NCI-H524 (cell line): Measurements from ENCODE around the gene PUM1.
"Not testable (repeated sequence)": the region's sequence is repeated elsewhere in the genome, so short reads cannot be mapped to it uniquely, and the experiment has no call there.

Experiments
- DNase-seq, 2 experiments: peaks; one replicate each; lab custom pipeline; 2025; lab: John Stamatoyannopoulos, UW

The PUM1 gene

GRCh38 chr1:30991862-30992606, 73.5 kb downstream of the PUM1 start:
- DNase-seq, result no peak

GRCh38 chr1:30990591-30990990, 74.9 kb downstream of the PUM1 start:
- DNase-seq, result no peak

- no peak for DNase-seq
Observed at GRCh38 chr1:30988045-30988444, 77.5 kb downstream of the PUM1 start.

- DNase-seq, result no peak
Observed at GRCh38 chr1:30986755-30987154, 78.8 kb downstream of the PUM1 start.

GRCh38 chr1:30984991-30985503, 80.5 kb downstream of the PUM1 start:
- DNase-seq, result no peak

- DNase-seq, result no peak
Observed at GRCh38 chr1:30984165-30984889, 81.2 kb downstream of the PUM1 start.

- DNase-seq, result no peak
Observed at GRCh38 chr1:30982937-30983336, 82.6 kb downstream of the PUM1 start.

GRCh38 chr1:30982431-30982830, 83.1 kb downstream of the PUM1 start:
- no peak for DNase-seq

GRCh38 chr1:30981172-30981571, 84.3 kb downstream of the PUM1 start:
- DNase-seq, result peak in 1 of 2 experiments; percentile 25

- DNase-seq, result no peak
Observed at GRCh38 chr1:30977511-30977910, 88.0 kb downstream of the PUM1 start.

GRCh38 chr1:30977105-30977504, 88.4 kb downstream of the PUM1 start:
- peak in 1 of 2 experiments; percentile 11 for DNase-seq

GRCh38 chr1:30976143-30976542, 89.4 kb downstream of the PUM1 start:
- DNase-seq, result no peak

- DNase-seq, result no peak
Observed at GRCh38 chr1:30975217-30975616, 90.3 kb downstream of the PUM1 start.

- peak in 1 of 2 experiments; percentile 15 for DNase-seq
Observed at GRCh38 chr1:30974536-30974935, 91.0 kb downstream of the PUM1 start.

- not testable (repeated sequence) for DNase-seq
Observed at GRCh38 chr1:30972349-30972748, 93.2 kb downstream of the PUM1 start.

GRCh38 chr1:30971496-30971895, 94.0 kb downstream of the PUM1 start:
- DNase-seq, result no peak

GRCh38 chr1:30969903-30970302, 95.6 kb downstream of the PUM1 start:
- DNase-seq, result no peak

GRCh38 chr1:30968220-30968971, 97.1 kb downstream of the PUM1 start:
- DNase-seq, result peak in 1 of 2 experiments; percentile 34

- peak; percentile 43 to 49 for DNase-seq
Observed at GRCh38 chr1:30966690-30967369, 98.7 kb downstream of the PUM1 start.

- DNase-seq, result no peak
Observed at GRCh38 chr1:30965924-30966599, 99.5 kb downstream of the PUM1 start.

- DNase-seq, result no peak
Observed at GRCh38 chr1:30964706-30965105, 100.8 kb downstream of the PUM1 start.
